HL-60 (cell line): ENCODE results near the gene P2RX3.
A peak's percentile ranks its signal among the peaks of the same experiment; 100 is the strongest.

Source experiments
- DNase-seq, 2 experiments: peaks; one replicate each; pipeline ENCODE4 v3.0.0-alpha.2; 2010 to 2020; ENCODE audit warnings: low read depth in 1 of 2, low spot score in 1 of 2
- H3K27ac ChIP-seq: fragments of 250-450 bp; sonication (Bioruptor Pico); replicated peaks from 2 replicates; pipeline ENCODE4 v1.5.1; 2020; ENCODE audit warnings: mild to moderate bottlenecking, moderate library complexity
- H3K27me3 ChIP-seq: fragments of 250-450 bp; sonication (Bioruptor Pico); 2 replicates; pipeline ENCODE4 v1.5.1; 2021; ENCODE audit warnings: mild to moderate bottlenecking, moderate library complexity; ENCODE audit not compliant: insufficient read depth, poor library complexity, severe bottlenecking
- H3K4me3 ChIP-seq: replicated peaks from 2 replicates; pipeline ENCODE4 v1.5.1; 2011; ENCODE audit warnings: mild to moderate bottlenecking, control low read depth, low read length; ENCODE audit not compliant: insufficient read depth
- GABPA ChIP-seq: IDR thresholded peaks from 2 replicates; pipeline ENCODE4 v1.6.1; 2012; ENCODE audit warnings: low read depth
- POLR2AphosphoS5 ChIP-seq: IDR thresholded peaks from 2 replicates; pipeline ENCODE4 v1.6.1; 2012; ENCODE audit warnings: low read depth
- REST ChIP-seq: IDR thresholded peaks from 2 replicates; pipeline ENCODE4 v1.6.1; 2012; ENCODE audit warnings: low read depth; ENCODE audit not compliant: insufficient replicate concordance
- SPI1 ChIP-seq: IDR thresholded peaks from 2 replicates; pipeline ENCODE4 v1.6.1; 2012; ENCODE audit warnings: low read depth, mild to moderate bottlenecking, borderline replicate concordance
- TF ChIP-seq, protein P1 (sequence below): IDR thresholded peaks from one replicate; pipeline ENCODE4 v1.5.1; 2011; ENCODE audit warnings: low read length, control low read depth, inconsistent platforms; ENCODE audit not compliant: insufficient read depth

The P2RX3 gene

DNA sequence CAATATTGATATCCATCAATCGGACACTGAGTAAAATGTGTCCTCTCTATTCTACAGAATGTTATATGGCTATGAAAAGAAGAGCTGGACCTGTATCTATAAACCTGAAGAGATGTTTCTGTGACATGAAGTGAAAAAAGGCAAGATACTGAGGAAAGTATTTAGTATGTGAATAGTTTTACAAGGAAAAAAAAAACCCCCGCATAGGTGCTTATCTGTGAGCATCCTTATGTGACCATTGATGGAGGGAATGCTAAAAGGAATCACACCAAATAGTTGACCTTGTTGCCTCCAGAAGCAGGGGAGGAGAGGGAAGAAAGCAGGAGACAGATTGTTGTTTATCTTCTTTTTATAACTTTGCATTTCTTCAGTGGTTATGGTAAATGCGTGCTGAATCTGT, 53.0 kb downstream of the P2RX3 start:
- no peaks in the 10 kb centered on the region for H3K27me3 ChIP-seq
- DNase-seq, result no peak
- H3K4me3 ChIP-seq, result no peak overlapping the region
- peak overlapping the region; percentile 72 for H3K27ac ChIP-seq
- TF ChIP-seq REST, result no peak
- no peak for TF ChIP-seq SPI1
- no peak for TF ChIP-seq GABPA
- TF ChIP-seq POLR2AphosphoS5, result no peak
- TF ChIP-seq, protein P1, sequence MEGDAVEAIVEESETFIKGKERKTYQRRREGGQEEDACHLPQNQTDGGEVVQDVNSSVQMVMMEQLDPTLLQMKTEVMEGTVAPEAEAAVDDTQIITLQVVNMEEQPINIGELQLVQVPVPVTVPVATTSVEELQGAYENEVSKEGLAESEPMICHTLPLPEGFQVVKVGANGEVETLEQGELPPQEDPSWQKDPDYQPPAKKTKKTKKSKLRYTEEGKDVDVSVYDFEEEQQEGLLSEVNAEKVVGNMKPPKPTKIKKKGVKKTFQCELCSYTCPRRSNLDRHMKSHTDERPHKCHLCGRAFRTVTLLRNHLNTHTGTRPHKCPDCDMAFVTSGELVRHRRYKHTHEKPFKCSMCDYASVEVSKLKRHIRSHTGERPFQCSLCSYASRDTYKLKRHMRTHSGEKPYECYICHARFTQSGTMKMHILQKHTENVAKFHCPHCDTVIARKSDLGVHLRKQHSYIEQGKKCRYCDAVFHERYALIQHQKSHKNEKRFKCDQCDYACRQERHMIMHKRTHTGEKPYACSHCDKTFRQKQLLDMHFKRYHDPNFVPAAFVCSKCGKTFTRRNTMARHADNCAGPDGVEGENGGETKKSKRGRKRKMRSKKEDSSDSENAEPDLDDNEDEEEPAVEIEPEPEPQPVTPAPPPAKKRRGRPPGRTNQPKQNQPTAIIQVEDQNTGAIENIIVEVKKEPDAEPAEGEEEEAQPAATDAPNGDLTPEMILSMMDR, result no peak

- no peak overlapping the region for H3K27ac ChIP-seq
- no peak for DNase-seq
- no peaks in the 10 kb centered on the region for H3K27me3 ChIP-seq
- H3K4me3 ChIP-seq, result no peak overlapping the region
- TF ChIP-seq REST (no peak), POLR2AphosphoS5 (no peak), GABPA (no peak), SPI1 (no peak)
- TF ChIP-seq, protein P1, result no peak
Measured at GRCh38 chr11:57391539-57391938, 53.4 kb downstream of the P2RX3 start.

DNA sequence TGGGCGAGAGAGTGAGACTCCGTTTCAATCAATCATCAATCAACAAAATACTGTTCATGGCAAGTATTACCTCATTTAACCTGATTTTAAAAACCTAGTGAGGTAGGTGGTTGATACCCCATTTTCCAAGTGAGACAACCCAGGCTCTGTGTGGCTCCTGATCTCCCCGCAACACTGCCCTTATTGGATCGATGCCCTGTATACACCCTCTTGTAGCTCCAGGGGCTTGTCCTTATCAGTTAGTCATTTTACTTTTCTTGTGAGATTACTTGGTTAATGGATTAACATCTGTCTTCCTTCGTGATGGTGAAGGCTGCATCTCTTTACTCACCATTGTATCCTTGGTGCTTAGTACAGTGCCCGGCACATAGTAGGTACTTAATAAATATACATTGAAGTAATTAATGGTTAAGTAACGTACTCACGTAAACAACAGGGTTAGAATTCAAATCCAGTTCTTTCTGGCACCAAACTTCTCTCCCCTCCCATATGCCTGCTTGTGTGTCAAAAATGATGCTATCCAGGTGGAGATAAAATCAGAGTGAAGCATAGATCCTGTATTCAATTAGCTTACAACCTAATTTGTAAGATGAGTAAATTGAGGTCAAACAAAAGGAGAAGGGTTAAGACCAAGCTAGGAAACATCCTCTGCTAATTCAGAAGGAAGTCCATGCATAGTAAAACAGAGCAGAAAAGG, 54.1 kb downstream of the P2RX3 start:
- Histone ChIP-seq H3K27ac (no peak overlapping the region), H3K4me3 (no peak overlapping the region), H3K27me3 (no peaks in the 10 kb centered on the region)
- no peak for TF ChIP-seq SPI1
- TF ChIP-seq REST, result no peak
- TF ChIP-seq, protein P1, result no peak
- TF ChIP-seq GABPA, result no peak
- TF ChIP-seq POLR2AphosphoS5, result no peak
- no peak for DNase-seq
